GM10266 (cell line): ENCODE results near the gene GBP2.
"Not testable (repeated sequence)": the region's sequence is repeated elsewhere in the genome, so short reads cannot be mapped to it uniquely, and the experiment has no call there.

Source experiments
- DNase-seq: peaks from one replicate; pipeline ENCODE4 v3.0.0; 2012; ENCODE audit errors: extremely low spot score
- TF ChIP-seq, protein P1 (sequence below): IDR thresholded peaks from 2 replicates; pipeline ENCODE4 v1.5.1; 2012; ENCODE audit warnings: mild to moderate bottlenecking, low read depth; ENCODE audit not compliant: control insufficient read depth, insufficient read depth; ENCODE audit errors: missing control alignments

GBP2 gene

DNA sequence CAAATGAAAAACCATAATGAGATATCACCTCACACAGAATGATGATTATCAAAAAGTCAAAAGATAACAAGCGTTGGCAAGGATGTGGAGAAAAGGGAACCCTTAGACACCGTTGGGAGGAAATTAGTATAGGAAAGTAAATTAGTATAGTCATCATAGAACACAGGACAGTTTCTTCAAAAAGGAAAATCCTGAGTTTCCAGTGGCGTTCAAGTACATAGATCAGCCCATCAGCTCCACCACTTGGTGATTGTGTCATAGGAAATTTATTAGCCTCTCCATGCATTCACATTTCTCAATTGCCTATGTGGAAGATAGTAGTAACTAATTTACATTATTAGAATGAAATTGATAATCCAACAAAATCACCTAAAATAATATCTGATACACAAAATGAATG lies 20.8 kb upstream of the GBP2 start:
- TF ChIP-seq, protein P1, sequence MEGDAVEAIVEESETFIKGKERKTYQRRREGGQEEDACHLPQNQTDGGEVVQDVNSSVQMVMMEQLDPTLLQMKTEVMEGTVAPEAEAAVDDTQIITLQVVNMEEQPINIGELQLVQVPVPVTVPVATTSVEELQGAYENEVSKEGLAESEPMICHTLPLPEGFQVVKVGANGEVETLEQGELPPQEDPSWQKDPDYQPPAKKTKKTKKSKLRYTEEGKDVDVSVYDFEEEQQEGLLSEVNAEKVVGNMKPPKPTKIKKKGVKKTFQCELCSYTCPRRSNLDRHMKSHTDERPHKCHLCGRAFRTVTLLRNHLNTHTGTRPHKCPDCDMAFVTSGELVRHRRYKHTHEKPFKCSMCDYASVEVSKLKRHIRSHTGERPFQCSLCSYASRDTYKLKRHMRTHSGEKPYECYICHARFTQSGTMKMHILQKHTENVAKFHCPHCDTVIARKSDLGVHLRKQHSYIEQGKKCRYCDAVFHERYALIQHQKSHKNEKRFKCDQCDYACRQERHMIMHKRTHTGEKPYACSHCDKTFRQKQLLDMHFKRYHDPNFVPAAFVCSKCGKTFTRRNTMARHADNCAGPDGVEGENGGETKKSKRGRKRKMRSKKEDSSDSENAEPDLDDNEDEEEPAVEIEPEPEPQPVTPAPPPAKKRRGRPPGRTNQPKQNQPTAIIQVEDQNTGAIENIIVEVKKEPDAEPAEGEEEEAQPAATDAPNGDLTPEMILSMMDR, result no peak
- no peak for DNase-seq

DNA sequence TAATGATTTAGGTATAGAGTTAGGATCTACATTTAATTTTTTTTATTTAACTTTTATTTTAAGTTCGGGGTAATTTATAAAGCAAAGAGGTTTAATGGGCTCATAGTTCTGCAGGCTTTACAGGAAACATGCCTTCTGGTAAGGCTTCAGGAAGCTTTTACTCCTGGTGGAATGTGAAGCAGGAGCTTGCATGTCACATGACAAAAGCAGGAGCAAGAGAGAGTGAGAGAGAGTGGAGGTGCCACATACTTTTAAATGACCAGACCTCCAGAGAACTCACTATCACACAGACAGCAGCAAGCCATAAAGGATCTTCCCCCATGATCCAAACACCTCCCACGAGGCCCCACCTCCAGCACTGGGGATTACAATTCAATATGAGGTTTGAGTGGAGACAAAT lies 17.6 kb upstream of the GBP2 start:
- no peak for DNase-seq
- TF ChIP-seq, protein P1, result no peak

DNA sequence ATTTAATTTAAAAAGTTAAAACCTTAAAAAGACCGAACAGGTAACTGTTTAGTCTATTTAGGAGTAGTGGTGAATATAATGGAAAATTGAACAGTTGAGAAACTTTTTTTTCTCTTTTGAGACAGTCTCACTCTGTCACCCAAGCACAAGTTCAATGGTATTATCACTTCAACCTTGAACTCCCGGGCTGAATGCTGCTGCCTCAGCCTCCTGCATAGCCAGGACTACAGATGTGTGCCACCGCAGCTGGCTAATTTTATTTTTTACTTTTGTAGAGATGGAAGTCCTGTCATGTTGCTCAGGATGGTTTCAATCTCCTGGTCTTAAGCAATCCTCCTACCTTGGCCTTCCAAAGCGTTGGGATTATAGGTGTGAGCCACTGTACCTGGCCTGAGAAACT lies 16.2 kb upstream of the GBP2 start:
- TF ChIP-seq, protein P1, result no peak

DNA sequence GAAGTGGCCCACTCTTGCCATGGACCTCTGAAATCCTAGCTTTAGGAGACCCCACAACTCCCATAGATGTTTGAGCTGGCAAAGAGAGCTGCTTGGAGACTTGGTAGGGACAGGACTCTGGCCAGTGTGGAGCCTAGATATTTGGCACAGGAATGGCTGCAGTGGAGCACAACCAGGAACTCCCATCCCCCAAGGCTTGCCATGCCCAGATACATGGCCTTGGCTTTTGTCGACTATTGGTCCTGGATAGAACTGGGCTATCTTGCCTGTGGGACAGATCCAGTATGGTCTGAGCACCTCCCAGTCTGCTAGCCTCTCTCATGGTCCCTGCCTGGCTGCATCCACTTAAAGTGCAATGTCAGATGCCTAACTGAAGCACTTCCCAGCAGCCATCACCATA lies 7.8 kb upstream of the GBP2 start:
- no peak for DNase-seq
- TF ChIP-seq, protein P1, result no peak

More for the DNA sequence above, 16.2 kb upstream of the GBP2 start:
- no peak for DNase-seq

DNA sequence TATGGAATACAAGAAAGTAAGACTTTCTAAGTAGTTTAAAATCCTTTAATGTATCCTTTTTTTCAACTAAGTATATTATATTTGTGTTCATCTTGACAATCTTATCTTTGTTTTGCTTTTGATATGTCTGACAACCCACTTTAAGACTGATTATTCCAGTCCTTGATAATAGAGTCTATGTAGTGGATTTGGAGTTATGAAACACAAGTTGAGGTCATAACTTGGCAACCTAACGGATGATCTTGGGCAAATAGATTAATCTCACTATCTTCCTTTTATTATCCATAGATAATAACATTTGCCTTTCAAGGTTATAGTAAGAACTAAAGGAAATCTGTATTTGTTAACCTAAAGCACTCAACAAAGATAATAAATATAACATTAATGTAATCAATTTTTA lies 4.8 kb upstream of the GBP2 start:
- TF ChIP-seq, protein P1, result no peak

DNA sequence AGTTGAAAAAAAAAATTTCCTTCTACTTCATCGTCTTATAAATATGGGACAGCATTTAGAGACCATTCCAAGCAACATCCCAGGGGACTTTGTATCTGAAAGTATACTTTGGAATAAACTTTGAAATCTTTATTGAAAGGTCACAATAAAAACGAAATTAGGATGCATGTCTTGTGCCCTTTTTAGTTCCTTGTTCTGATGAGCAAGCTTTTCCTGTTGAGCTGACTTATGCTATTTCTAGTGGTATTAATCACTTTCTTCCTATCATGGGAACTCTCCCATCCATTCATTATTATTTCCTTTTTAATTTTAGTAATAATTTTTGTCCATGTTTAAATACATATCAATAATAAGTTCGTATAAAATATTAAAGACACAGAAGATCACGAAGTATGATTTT lies 4.0 kb upstream of the GBP2 start:
- TF ChIP-seq, protein P1, result no peak
- DNase-seq, result no peak

More for the DNA sequence above, 4.8 kb upstream of the GBP2 start:
- DNase-seq, result no peak

DNA sequence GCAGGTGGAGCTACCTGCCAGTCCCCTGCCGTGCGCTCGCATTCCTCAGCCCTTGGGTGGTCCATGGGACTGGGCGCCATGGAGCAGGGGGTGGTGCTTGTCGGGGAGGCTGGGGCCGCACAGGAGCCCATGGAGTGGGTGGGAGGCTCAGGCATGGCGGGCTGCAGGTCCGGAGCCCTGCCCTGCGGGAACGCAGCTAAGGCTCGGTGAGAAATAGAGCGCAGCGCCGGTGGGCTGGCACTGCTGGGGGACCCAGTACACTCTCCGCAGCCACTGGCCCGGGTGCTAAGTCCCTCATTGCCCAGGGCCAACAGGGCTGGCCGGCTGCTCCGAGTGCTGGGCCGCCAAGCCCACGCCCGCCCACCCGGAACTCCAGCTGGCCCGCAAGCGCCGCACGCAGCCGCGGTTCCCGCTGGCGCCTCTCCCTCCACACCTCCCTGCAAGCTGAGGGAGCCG lies 2.1 kb upstream of the GBP2 start:
- not testable (repeated sequence) for DNase-seq

DNA sequence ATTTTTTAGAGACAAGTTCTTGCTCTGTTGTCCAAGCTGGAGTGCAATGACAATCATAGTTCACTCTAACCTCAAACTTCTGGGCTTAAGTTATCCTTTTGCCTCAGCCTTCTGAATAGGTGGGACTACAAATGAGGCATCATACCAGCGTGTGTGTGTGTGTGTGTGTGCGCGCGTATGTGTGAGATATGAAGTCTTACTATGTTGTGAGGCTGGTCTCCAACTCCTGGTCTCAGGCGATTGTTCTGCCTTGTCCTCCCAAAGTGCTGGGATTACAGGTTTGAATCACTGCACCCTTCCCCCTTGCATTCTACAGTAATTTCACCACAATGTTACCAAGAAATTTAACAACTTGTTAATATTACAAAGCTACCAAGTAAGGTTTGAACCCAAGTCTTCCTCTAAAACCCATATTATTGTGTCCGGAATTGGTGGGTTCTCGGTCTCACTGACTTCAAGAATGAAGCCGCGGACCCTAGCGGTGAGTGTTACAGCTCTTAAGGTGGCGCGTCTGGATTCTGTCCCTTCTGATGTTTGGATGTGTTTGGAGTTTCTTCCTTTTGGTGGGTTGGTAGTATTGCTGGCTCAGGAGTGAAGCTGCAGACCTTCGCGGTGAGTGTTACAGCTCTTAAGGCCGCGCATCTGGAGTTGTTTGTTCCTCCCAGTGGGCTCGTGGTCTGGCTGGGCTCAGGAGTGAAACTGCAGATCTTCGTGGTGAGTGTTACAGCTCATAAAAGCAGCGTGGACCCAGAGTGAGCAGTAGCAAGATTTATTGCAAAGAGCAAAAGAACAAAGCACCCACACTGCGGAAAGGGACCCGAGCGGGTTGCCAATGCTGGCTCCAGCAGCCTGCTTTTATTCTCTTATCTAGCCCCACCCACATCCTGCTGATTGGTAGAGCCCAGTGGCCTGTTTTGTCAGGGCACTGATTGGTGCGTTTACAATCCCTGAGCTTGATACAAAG lies 970 bp upstream of the GBP2 start:
- not testable (repeated sequence) for DNase-seq
